Suprapubic skin (tissue), 4 donors: ENCODE measurements around the gene PYGL. TPM values are rescaled to one million over a fixed set of nuclear protein-coding genes. Genes with fewer than 3 reads are reported as not detected.

ENCODE experiments used
- DNase-seq, 2 donors: peaks; one replicate each; pipeline ENCODE4 v3.0.0-alpha.2; 2019; ENCODE audit warnings: low spot score in 2 of 2
- H3K27ac ChIP-seq: fragments of 200-600 bp; sonication (generic); one replicate; pipeline ENCODE4 v1.5.1; 2019
- H3K27me3 ChIP-seq: fragments of 200-600 bp; sonication (generic); one replicate; pipeline ENCODE4 v1.5.1; 2019
- H3K36me3 ChIP-seq: fragments of 200-600 bp; sonication (generic); one replicate; pipeline ENCODE4 v1.5.1; 2019
- H3K4me1 ChIP-seq: fragments of 200-600 bp; sonication (generic); one replicate; pipeline ENCODE4 v1.5.1; 2019
- H3K4me3 ChIP-seq: fragments of 200-600 bp; sonication (generic); one replicate; pipeline ENCODE4 v1.5.1; 2019; ENCODE audit warnings: mild to moderate bottlenecking
- H3K9me3 ChIP-seq: fragments of 200-600 bp; sonication (generic); one replicate; pipeline ENCODE4 v1.5.1; 2019
- EP300 ChIP-seq: sonication (generic); formaldehyde crosslinking; IDR thresholded peaks from one replicate; pipeline ENCODE4 v1.6.1; 2017; ENCODE audit warnings: antibody characterized with exemption
- POLR2A ChIP-seq, 2 donors: fragments of 450-650 bp; IDR thresholded peaks; one replicate each; pipeline ENCODE4 v1.6.1; 2017; ENCODE audit warnings: antibody characterized with exemption in 2 of 2, mild to moderate bottlenecking in 2 of 2, moderate library complexity in 2 of 2
- POLR2AphosphoS5 ChIP-seq, 3 donors: sonication (generic); formaldehyde crosslinking; IDR thresholded peaks; one replicate each; pipeline ENCODE4 v1.6.1; 2017; ENCODE audit warnings: antibody characterized with exemption in 3 of 3
- WGBS: methylation state at CpG from one replicate; pipeline ENCODE4 v1.1.5; 2018; 5-methylcytosine and 5-hydroxymethylcytosine counted together
- total RNA-seq, 4 donors: library from RNA; depleted of rRNA; stranded (reverse); fragments of >200 nt; gene quantifications; one replicate each; pipeline ENCODE4 v1.1.0, GENCODE V29; 2016
- TF ChIP-seq, protein P1 (sequence below), 2 donors: fragments of 200-600 bp in 1 of 2; fragments of 450-650 bp in 1 of 2; sonication (generic) in 1 of 2; IDR thresholded peaks; one replicate each; pipeline ENCODE4 v1.5.1; 2016 to 2019; ENCODE audit warnings: antibody characterized with exemption in 2 of 2, mild to moderate bottlenecking in 1 of 2, moderate library complexity in 1 of 2

PYGL gene
- total RNA-seq, 4 donors from 2014 or later: 43.3 to 73.4 (median 48.4) TPM

DNA sequence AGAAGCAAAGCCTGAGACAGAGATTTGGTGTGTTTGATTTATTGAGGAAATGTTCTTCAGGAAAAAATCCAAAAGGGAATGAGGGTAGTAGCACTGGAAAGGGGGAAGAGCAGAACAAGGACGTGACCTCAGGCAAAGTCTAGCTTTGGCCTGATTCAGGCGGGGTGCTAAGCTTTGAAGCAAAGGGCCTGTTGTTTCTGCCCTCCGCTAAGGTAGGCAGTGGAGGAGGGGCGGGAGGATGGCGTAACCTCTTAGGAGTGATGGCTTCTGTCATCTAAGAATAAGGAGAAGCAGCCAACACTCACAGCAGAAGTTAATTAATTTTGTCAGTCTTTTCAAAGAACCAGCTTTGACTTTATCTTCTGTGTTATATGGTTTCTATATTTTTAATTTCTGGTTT is 52.0 kb downstream of the PYGL start:
- H3K27ac ChIP-seq: no peak overlapping the region
- H3K9me3 ChIP-seq: no peaks in the 10 kb centered on the region
- H3K36me3 ChIP-seq: no peaks in the 10 kb centered on the region
- no peaks in the 10 kb centered on the region for H3K4me1 ChIP-seq
- no peak for DNase-seq
- WGBS: 75% methylated on average over 5 of the region's 5 CpGs
- TF ChIP-seq, protein P1, sequence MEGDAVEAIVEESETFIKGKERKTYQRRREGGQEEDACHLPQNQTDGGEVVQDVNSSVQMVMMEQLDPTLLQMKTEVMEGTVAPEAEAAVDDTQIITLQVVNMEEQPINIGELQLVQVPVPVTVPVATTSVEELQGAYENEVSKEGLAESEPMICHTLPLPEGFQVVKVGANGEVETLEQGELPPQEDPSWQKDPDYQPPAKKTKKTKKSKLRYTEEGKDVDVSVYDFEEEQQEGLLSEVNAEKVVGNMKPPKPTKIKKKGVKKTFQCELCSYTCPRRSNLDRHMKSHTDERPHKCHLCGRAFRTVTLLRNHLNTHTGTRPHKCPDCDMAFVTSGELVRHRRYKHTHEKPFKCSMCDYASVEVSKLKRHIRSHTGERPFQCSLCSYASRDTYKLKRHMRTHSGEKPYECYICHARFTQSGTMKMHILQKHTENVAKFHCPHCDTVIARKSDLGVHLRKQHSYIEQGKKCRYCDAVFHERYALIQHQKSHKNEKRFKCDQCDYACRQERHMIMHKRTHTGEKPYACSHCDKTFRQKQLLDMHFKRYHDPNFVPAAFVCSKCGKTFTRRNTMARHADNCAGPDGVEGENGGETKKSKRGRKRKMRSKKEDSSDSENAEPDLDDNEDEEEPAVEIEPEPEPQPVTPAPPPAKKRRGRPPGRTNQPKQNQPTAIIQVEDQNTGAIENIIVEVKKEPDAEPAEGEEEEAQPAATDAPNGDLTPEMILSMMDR (IDR thresholded peaks at IDR 0.05): no peak
- no peak for TF ChIP-seq EP300
- no peak for TF ChIP-seq POLR2AphosphoS5 (IDR thresholded peaks at IDR 0.05)
- no peak for TF ChIP-seq POLR2A (IDR thresholded peaks at IDR 0.05)
- H3K27me3 ChIP-seq: no peaks in the 10 kb centered on the region
- no peak overlapping the region for H3K4me3 ChIP-seq

DNA sequence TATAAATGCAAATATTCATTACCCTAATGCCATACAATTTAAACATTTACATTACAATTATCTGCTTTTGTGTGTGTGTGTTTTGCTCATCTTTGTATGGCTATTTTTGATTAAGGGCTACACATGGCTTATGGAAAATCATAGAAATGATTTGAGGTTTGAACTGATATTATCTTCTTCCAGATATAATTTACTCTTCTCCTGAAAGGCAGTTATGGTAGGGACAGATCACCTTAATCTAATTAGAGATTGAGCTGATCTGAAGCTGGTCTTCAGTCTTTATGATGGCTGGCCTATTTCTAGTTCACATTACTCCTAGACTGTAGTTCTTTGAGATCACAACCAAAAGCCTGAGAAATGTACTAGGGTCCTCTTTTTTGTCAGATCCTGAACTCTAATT is 56.8 kb downstream of the PYGL start:
- no peaks in the 10 kb centered on the region for H3K9me3 ChIP-seq
- peaks cover 3% of the 10 kb centered on the region for H3K36me3 ChIP-seq
- H3K27ac ChIP-seq: no peak overlapping the region
- no peak overlapping the region for H3K4me3 ChIP-seq
- TF ChIP-seq POLR2AphosphoS5 (IDR thresholded peaks at IDR 0.05): no peak
- no peak for TF ChIP-seq POLR2A (IDR thresholded peaks at IDR 0.05)
- TF ChIP-seq EP300: no peak
- DNase-seq: no peak
- no peaks in the 10 kb centered on the region for H3K4me1 ChIP-seq
- H3K27me3 ChIP-seq: no peaks in the 10 kb centered on the region

DNA sequence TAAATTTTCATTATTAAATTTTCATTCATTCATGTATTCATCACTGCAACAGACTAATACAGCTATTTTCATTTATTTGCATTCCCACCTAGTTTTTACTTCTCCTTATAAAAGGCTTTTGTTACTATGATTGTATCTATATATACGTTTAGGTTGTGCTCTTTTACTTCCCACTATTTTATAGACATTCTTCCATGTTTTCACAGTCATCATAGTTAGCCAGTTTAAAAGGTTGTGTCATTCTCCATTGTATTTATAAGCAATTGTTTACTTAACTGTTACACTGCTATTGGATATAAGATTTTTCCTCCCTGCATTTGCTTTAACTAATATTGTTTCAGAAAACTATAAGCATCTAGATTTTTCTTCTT is 60.5 kb downstream of the PYGL start:
- no peaks in the 10 kb centered on the region for H3K27me3 ChIP-seq
- TF ChIP-seq POLR2AphosphoS5 (IDR thresholded peaks at IDR 0.05): no peak
- TF ChIP-seq, protein P1 (IDR thresholded peaks at IDR 0.05): no peak
- no peak for TF ChIP-seq EP300
- TF ChIP-seq POLR2A (IDR thresholded peaks at IDR 0.05): no peak
- peaks cover 3% of the 10 kb centered on the region for H3K36me3 ChIP-seq
- no peak overlapping the region for H3K27ac ChIP-seq
- no peaks in the 10 kb centered on the region for H3K4me1 ChIP-seq
- H3K4me3 ChIP-seq: no peak overlapping the region
- 65% methylated on average over 1 of the region's 1 CpG for WGBS
- H3K9me3 ChIP-seq: no peaks in the 10 kb centered on the region
- no peak for DNase-seq

DNA sequence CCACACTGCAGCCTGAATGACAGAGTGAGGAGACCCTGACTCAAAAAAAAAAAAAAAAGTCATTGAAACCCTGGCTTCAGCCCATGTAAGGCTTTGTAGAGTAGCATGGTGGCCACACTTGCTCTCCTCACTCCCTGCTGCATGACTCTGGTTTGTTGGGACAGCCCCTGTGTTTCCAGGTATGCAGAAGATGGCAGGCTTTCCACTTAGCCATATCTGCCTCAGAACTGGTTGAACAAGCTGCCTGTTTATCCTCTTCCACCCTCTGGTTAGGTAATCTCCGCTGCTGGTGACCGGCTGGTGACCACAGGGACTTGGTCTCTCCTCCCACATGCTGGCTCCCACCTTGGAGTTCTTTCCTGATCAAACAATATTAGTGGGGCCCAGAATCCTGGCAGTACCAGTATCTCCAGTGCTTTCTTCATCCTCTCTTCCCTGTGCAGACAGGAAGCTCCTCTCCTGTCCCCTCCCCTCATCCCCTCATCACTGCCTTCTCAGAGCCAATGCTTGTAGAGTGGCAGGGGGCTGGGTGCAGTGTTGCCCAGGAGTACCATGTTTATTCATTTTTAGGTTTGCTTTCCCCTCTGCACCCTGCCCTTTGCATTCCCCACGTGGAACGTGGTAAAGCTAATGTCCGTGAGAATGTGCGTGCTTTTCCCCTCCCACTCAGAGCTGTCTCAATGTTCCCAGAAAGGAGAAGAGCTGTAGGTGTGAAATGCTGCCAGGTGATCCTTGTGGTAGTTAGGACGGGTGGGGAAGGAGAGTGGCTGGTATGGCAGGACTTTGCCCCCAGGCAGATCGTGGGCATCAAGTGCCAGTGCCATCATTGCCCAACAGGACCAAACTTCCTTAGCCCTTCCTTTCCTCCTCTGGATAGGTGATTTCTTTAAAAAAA is 61.1 kb downstream of the PYGL start:
- Histone ChIP-seq H3K4me1 (no peaks in the 10 kb centered on the region), H3K27ac (no peak overlapping the region), H3K9me3 (no peaks in the 10 kb centered on the region), H3K4me3 (no peak overlapping the region), H3K36me3 (peaks cover 3% of the 10 kb centered on the region), H3K27me3 (no peaks in the 10 kb centered on the region)
- TF ChIP-seq, protein P1 (IDR thresholded peaks at IDR 0.05): no peak
- no peak for TF ChIP-seq EP300
- no peak for TF ChIP-seq POLR2AphosphoS5 (IDR thresholded peaks at IDR 0.05)
- TF ChIP-seq POLR2A (IDR thresholded peaks at IDR 0.05): no peak
- no peak for DNase-seq
- WGBS: 74% methylated on average over 8 of the region's 8 CpGs

DNA sequence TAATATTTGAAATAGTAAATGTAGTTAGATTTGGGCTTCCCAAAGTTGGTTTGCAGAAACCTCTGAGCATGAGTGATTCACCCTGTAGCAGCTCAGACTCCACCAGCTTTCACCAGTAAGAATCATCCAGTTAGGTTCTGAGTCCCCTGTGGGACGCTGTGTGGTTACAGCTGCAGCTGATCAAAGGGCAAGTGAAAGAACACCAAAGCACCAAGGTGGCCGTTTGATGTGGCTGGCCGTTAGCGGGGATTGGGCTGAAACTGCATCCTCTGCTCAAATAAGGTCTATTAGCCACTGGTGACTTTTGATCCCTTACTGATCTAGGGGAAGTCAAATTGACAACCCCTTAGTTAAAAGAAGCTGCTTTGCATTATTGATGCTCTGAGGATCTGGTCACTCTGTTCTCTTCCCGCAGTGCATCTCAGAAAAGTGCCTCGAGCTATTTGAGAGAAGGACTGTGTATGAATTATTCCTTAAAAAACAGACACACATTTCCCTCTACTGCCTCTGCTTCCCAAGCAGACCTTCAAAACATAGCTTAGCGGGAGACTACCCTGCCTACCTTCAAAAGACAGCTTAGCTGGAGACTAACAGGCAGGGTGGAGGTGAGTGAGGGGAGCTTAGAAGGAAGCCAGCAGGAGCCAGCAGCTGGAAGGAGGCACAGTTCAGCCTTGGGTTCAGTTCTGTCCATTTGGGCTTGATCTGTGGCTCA is 68.8 kb downstream of the PYGL start:
- peaks cover 14% of the 10 kb centered on the region for H3K27me3 ChIP-seq
- TF ChIP-seq POLR2AphosphoS5 (IDR thresholded peaks at IDR 0.05) (no peak), EP300 (no peak)
- TF ChIP-seq, protein P1 (IDR thresholded peaks at IDR 0.05): no peak
- WGBS: 58% methylated on average over 7 of the region's 7 CpGs

More for the DNA sequence above, 68.8 kb downstream of the PYGL start:
- DNase-seq: no peak
- Histone ChIP-seq H3K4me1 (peaks cover 9% of the 10 kb centered on the region), H3K9me3 (no peaks in the 10 kb centered on the region), H3K36me3 (no peaks in the 10 kb centered on the region), H3K27ac (no peak overlapping the region), H3K4me3 (no peak overlapping the region)
